Thoracic aorta (tissue), 2 donors: ENCODE results near the gene PTX3. TPM values are rescaled to one million over a fixed set of nuclear protein-coding genes. Genes with fewer than 3 reads are reported as not detected.
A peak's percentile ranks its signal among the peaks of the same experiment; 100 is the strongest.

ENCODE experiments used
- ATAC-seq: fragments of 150-250 bp; one replicate; pipeline ENCODE4 v1.8.0; 2017; ENCODE audit warnings: low read depth; ENCODE audit not compliant: insufficient number of reproducible peaks, low FRiP score
- DNase-seq: peaks from one replicate; pipeline ENCODE4 v3.0.0-alpha.2; 2020; ENCODE audit warnings: low spot score
- H3K27ac ChIP-seq, 2 donors: fragments of 200-600 bp; sonication (generic); 1 replicate in 1 of 2; 2 replicates in 1 of 2; pipeline ENCODE4 v1.5.1; 2016; ENCODE audit warnings: mild to moderate bottlenecking in 2 of 2, moderate library complexity in 2 of 2
- H3K27me3 ChIP-seq: fragments of 200-600 bp; sonication (generic); replicated peaks from 2 replicates; pipeline ENCODE4 v1.6.0; 2016; ENCODE audit warnings: mild to moderate bottlenecking; ENCODE audit not compliant: insufficient read depth
- H3K36me3 ChIP-seq: fragments of 200-600 bp; sonication (generic); one replicate; pipeline ENCODE4 v1.5.1; 2016
- H3K4me1 ChIP-seq, 2 donors: fragments of 200-600 bp; sonication (generic); 1 replicate in 1 of 2; 2 replicates in 1 of 2; pipeline versions ENCODE4 v1.5.1 to v1.6.0; 2016; ENCODE audit warnings: low read depth in 2 of 2, mild to moderate bottlenecking in 1 of 2; ENCODE audit not compliant: control insufficient read depth in 1 of 2
- H3K4me3 ChIP-seq: fragments of 200-600 bp; sonication (generic); 2 replicates; pipeline ENCODE4 v1.5.1; 2016; ENCODE audit warnings: mild to moderate bottlenecking
- H3K9me3 ChIP-seq: fragments of 200-600 bp; sonication (generic); 2 replicates; pipeline ENCODE4 v1.5.1; 2016
- total RNA-seq, 2 donors: library from RNA; depleted of rRNA; stranded (reverse); fragments of >200 nt; gene quantifications; one replicate each; pipeline versions ENCODE4 v1.1.0 to v1.2.3, GENCODE V29; 2016
- TF ChIP-seq, protein P1 (sequence below): fragments of 200-600 bp; sonication (generic); IDR thresholded peaks from one replicate; pipeline ENCODE4 v1.5.1; 2019; ENCODE audit warnings: antibody characterized with exemption

Gene PTX3
- total RNA-seq, result 100 to 1,000 TPM in 1 of 2 donors, 1 to 10 TPM in 1; 5.0 to 175 TPM

DNA sequence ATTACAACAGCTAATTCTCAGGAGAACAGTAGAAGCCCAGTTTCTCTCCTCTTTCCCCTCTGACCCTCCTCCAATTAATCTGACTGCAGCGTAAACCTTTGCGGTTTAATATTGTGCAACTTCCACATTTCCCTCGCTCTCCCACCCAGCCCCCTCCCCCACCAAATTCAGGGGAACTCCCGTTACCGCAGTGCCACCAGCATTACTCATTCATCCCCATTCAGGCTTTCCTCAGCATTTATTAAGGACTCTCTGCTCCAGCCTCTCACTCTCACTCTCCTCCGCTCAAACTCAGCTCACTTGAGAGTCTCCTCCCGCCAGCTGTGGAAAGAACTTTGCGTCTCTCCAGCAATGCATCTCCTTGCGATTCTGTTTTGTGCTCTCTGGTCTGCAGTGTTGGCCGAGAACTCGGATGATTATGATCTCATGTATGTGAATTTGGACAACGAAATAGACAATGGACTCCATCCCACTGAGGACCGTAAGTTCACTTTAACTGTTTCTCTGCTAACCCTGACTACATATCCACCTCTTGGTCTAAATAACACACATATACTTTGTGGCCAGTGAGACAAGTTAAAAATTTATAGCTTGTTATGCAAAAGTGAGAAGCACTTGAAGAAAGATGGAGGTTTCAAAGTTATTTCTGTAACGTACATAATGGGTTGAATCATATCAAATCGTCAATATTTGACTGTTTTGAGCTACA lies at the start of gene PTX3:
Gene PTX3 (plus strand): TSS at position 268 of the 709 bp plus-strand sequence. CDS start 84 bp downstream, at position 352.
- peak; percentile 83 for ATAC-seq
- Histone ChIP-seq H3K9me3 (no peaks in the 10 kb centered on the region), H3K27me3 (no peaks in the 10 kb centered on the region), H3K27ac (no peak within 1 kb of the TSS), H3K4me3 (peak within 1 kb of the TSS; percentile 74), H3K36me3 (no peaks in the 10 kb centered on the region), H3K4me1 (peaks cover 9 to 13% of the 10 kb centered on the region in 2 donors)
- DNase-seq, result no peak
- TF ChIP-seq, protein P1, sequence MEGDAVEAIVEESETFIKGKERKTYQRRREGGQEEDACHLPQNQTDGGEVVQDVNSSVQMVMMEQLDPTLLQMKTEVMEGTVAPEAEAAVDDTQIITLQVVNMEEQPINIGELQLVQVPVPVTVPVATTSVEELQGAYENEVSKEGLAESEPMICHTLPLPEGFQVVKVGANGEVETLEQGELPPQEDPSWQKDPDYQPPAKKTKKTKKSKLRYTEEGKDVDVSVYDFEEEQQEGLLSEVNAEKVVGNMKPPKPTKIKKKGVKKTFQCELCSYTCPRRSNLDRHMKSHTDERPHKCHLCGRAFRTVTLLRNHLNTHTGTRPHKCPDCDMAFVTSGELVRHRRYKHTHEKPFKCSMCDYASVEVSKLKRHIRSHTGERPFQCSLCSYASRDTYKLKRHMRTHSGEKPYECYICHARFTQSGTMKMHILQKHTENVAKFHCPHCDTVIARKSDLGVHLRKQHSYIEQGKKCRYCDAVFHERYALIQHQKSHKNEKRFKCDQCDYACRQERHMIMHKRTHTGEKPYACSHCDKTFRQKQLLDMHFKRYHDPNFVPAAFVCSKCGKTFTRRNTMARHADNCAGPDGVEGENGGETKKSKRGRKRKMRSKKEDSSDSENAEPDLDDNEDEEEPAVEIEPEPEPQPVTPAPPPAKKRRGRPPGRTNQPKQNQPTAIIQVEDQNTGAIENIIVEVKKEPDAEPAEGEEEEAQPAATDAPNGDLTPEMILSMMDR, result no peak

- TF ChIP-seq, protein P1, result no peak
- H3K27ac ChIP-seq, result no peak overlapping the region
- DNase-seq (no peak), ATAC-seq (no peak)
- H3K4me1 ChIP-seq, result no peaks in the 10 kb centered on the region
- no peaks in the 10 kb centered on the region for H3K27me3 ChIP-seq
- H3K4me3 ChIP-seq, result no peak overlapping the region
- H3K9me3 ChIP-seq, result no peaks in the 10 kb centered on the region
- H3K36me3 ChIP-seq, result no peaks in the 10 kb centered on the region
Measured at GRCh38 chr3:157387708-157388435, 48.8 kb upstream of the PTX3 start.

GRCh38 chr3:157388976-157389375 lies 47.7 kb upstream of the PTX3 start:
- H3K4me1 ChIP-seq, result no peaks in the 10 kb centered on the region
- H3K9me3 ChIP-seq, result no peaks in the 10 kb centered on the region
- no peaks in the 10 kb centered on the region for H3K36me3 ChIP-seq
- H3K4me3 ChIP-seq, result no peak overlapping the region
- no peak for DNase-seq
- no peaks in the 10 kb centered on the region for H3K27me3 ChIP-seq
- no peak overlapping the region for H3K27ac ChIP-seq
- TF ChIP-seq, protein P1, result no peak
- ATAC-seq, result no peak

- Histone ChIP-seq H3K4me3 (no peak overlapping the region), H3K4me1 (no peaks in the 10 kb centered on the region), H3K36me3 (no peaks in the 10 kb centered on the region), H3K27ac (no peak overlapping the region), H3K27me3 (no peaks in the 10 kb centered on the region), H3K9me3 (no peaks in the 10 kb centered on the region)
- DNase-seq (no peak), ATAC-seq (no peak)
- TF ChIP-seq, protein P1, result no peak
Measured at GRCh38 chr3:157390713-157391515, 45.7 kb upstream of the PTX3 start.

DNA sequence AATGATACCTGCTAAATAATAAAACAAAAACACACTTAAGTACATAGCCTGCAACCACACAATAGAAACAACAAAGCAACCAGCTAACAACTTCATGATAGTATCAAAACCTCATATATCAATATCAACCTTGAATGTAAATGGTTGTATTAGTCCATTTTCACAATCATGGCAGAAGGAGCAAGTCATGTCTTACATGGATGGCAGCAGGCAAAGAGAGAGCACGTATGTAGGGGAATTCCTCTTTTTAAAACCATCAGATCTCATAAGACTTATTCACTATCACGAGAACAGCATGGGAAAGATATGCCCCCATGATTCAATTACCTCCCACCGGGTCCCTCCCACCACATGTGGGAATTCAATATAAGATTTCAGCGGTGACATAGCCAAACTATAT lies 44.5 kb upstream of the PTX3 start:
- H3K4me1 ChIP-seq, result no peaks in the 10 kb centered on the region
- TF ChIP-seq, protein P1, result no peak
- DNase-seq, result no peak
- H3K4me3 ChIP-seq, result no peak overlapping the region
- no peaks in the 10 kb centered on the region for H3K36me3 ChIP-seq
- H3K27me3 ChIP-seq, result no peaks in the 10 kb centered on the region
- H3K9me3 ChIP-seq, result no peaks in the 10 kb centered on the region
- no peak overlapping the region for H3K27ac ChIP-seq
- no peak for ATAC-seq
